CD4-positive, alpha-beta T cell treated with Interleukin-12 subunit alpha and Interleukin-12 subunit beta, for 1 hour (primary cell): Measurements from ENCODE around the gene PRKCSH.
"Not testable (repeated sequence)": the region's sequence is repeated elsewhere in the genome, so short reads cannot be mapped to it uniquely, and the experiment has no call there.

Source experiments
- DNase-seq: peaks from one replicate; pipeline ENCODE4 v3.0.0-alpha.2; 2020

PRKCSH gene

DNA sequence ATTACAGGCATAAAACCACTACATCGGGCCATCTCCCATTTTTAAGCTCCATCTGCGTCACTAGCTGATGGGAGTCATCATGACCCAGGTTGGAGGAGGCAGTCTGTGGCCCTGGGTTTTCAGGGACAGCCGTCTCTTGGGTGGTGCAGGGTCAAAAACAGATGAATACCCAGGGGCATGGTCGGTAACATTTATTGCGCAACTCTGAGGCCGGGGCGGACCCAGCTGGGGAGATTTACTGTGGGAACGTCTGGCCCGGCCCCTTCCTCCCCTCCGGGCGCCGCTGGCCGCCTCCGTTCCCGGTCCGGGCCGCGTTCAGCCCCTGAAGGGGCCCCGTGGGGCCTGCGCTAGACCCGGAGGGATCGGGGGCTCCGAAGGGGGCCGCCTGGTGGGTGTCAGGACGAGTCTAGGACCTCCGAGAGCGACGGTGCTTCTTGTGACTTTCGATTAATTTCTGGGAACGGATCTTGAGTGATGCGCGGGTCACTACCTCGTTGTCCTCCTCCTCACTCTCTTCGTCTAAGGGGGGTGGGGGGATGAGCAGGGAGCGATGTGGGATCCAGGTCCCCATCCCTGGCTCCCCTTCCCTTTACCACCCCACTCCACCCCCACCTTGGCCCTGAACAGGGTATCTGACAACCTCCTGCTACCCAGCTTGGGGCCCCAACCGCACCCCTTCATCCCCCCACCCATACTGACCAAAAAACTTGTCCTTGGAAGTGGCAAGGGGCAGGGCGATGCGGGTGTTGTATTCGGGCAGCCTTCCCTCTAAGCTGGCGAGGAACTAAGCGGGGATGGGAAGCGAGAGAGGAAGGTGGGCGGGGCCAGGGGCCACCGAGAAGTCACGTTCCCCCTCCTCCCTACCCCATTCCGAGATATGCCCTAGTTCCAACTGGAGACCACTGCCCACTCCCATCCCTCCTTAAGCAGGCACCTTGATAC, 14.7 kb upstream of the PRKCSH start:
- no peak for DNase-seq

DNA sequence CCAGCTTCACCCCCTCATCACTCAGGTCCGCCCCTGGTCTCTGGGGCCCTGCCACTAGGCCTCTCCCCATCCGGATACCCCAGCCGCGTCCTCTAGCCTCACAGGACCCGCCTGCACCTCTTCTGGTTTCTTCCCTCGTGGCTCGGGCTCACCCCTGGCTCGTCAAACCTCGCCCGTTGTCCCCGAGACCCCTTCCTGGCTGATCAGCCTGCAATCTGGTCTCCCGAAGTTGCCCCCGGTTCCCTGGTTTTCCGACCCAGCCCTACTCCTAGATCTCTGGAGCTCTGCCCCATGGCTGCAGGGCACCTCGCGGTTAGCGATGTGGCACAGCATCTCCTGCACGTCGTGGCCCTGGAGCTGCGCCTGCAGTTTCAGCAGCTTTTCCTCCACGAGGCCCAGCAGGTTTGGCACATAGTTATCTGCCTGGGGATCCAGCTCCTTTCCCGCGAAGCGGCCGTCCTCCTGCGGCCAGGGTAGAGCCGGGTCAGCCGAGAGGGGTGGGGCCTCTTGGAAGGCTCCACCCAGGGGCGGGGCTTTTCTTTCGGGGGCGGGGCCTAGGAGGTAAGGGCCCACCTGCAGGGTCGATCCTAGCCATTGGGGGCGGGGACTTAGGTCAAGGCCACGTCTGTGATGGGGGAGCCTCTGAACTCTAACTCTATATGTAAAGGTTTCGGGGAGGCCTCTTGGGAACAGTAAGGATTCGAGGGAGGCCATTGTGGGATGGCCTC, 13.9 kb upstream of the PRKCSH start:
- peak; percentile 51 for DNase-seq

DNA sequence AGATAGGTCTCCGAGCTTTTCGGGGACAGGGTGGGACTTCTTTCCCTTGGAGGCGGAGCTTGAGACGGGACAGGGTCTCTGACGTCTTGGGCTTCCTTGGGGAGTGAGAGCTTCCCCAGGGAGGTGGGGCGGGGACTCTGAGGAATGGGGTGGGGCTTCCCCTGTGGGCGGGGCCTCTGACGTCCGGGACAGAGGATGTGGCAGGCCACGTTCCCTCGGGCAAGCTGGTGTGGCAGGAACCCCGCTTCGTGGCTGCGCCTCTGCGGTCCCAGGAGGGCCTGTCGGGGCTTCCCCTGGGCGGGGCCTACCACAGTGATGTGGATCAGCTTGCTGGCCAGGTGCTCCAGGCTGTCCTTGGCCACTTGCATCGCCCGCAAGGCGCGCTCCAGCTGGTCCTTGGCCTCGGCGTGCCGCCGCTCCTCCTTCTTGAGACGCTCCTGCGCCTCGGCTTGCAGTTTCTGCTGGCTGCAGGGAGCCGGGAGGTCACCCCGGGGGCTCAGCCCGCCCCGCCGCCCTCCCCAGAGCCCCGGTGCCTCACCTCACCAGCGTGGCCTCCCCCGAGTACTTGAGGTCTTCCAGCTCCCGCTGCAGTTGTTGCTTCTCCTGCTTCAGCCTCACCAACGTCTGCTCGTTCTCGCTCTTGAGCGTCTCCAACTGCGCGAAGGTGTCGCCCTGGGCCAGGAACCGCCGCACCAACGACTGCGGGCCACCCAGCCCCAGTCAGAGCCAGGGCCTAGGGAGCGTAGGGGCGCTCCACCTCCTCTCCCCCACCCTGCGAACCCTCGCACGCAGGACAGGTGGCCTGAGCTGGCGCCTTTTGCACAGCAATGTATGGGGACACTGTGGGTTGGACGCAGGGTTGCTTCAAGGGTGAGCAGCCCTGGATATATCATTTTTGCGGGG, 13.0 kb upstream of the PRKCSH start:
- DNase-seq, result peak; percentile 81

DNA sequence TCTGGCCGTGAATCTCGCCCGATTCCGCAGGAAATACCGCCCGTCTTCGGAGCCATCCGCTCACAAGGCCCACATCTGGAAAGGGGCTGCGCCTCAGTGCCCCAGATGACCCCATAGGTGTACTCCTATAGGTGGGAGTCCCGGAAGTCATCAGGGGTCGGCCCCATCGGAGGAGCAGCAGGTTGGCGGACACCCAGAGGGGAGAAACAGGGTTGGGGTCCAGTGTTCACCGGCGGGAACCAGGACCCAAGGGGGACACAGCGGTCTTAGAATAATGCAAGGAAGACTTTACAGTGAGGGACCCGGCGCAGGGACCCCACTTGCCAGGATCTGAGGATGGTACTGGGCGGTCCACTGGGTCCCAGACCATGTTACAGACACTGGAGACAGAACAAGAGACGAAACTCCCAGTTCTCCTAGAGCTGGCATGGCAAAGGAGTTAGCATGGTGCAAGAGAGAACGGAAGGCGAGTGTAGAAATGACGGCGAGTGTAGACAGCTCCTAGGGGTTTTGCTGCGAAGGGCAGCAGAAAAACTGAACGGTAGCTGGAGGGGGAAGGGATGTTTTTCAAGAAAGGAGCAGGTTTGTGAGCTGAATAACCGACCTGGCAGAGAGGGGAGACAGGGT, 12.2 kb upstream of the PRKCSH start:
- DNase-seq, result no peak

DNA sequence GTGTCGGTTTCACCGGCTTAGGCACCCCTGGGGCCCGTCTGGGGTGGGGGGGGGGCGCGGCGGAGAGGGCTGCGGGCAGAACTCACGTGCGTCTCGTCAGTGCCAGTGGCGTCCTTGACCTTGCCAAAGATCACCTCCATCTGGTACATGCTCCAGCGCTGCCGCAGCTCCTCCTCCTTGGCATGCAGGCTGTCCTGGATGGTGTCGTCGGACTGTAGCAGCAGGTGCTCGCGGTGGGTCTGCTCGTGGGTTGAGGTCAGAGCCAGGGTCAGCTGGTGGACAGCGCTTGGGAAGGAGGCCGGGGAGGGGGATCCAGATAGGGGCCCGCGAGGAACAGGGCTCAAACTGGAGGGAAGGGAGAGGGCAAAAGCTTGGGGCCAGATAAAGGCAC, 11.6 kb upstream of the PRKCSH start:
- DNase-seq, result no peak

DNA sequence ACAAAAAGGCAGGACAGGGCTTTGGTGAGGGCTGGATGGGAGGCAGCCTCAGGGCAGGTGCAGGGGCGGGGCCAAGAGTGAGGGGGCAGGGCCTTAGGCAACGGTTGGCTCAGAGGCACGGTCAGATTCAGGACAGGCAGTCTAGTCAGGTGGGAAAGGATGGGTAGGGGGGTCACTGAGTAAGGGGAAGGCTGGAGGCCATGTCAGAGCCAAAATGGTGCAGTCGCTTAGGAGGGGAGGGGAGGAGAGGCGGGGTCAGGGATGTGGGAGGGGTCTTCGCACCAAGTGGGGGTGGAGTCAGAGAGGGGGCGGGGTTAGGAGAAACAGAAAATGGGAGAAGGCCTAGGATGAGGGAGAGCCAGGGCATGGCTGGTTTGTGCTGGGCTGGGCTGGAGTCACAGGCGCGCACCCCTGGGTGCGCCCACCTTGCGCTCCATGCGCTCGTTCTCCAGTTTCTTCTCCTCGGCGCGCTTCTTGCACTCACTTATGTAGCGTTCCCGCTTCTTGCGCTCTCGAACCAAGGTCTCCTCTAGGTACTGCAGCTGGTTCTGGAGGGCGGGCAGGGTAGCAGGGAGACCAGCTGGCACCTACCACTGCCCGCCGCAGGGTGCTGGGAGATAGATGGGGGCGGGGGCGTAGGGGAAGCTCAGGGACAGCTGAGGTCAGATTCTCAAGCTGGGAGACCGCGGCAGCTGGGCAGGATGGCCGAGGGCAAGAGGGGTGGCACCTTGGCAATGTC, 9.5 kb upstream of the PRKCSH start:
- DNase-seq, result no peak

DNA sequence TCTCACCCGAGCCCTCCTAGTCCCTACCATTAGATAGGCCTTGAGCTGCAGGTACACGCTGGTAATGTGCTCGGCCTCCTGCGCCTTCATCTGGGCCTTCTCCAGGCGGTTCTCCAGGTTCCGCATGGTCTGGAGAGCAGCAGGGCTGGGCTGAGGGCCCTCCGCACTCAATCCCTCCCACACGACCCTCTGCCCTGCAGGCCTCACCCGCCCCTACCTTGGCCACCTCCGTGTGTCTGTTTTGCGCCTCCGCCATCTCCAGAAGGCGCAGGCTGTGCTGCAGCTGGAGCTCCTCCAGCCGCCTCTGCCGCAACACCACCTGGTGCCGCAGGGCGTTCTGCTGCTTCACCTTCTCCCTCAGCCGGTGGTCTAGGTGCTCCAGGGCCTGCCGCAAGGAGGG, 8.8 kb upstream of the PRKCSH start:
- DNase-seq, result no peak

DNA sequence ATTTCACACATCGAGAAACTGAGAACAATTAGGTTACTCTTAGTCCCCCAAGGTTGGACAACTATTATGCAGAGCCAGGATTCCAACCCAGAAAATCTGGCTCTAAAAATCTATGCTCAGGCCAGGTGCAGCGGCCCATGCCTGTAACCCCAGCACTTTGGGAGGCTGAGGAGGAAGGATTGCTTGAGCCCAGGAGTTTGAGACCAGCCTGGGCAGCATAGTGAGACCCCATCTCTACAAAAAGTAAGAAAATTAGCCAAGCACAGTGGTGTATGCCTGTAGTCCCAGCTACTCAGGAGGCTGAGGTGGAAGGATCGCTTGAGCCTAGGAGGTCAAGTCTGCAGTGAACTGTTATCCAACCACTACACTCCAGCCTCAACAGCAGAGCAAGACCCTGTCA, 1.9 kb upstream of the PRKCSH start:
- not testable (repeated sequence) for DNase-seq

DNA sequence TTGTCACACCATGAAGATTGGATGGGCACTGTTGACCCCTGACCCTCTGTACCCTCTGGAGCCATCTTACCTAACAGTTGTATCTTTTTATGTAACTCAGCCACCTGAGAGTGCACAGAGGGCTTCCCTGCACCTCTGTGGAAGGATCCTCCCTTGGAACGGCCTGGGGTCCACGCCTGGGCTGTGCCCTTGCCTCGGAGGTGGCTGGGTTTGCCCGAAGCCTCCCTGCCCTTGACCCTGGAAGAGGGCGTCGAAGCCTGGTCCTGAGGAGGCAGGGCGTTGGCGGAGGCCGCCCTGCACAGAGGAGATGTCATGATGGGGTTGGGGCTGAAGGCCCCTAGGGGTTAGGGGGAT, 755 bp upstream of the PRKCSH start:
- DNase-seq, result no peak

DNA sequence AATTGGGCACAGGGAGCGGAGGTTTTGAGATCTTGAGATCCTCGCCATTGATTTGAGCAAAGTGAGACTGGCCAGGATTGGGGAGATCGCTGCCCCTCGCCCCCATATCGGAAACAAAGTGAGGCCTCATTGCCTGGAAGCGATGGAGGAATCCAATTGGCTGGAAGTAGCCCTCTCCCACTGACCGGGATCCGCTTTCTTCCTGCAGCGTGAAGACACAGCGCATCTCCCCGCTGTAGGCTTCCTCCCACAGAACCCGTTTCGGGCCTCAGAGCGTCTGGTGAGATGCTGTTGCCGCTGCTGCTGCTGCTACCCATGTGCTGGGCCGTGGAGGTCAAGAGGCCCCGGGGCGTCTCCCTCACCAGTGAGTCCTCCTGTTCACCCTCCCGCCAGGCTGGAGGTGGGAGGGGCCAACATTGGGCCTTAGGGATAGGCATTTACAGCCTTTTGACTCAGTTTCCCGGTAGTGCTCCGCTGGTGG, 438 bp downstream of the PRKCSH start:
- DNase-seq, result no peak

DNA sequence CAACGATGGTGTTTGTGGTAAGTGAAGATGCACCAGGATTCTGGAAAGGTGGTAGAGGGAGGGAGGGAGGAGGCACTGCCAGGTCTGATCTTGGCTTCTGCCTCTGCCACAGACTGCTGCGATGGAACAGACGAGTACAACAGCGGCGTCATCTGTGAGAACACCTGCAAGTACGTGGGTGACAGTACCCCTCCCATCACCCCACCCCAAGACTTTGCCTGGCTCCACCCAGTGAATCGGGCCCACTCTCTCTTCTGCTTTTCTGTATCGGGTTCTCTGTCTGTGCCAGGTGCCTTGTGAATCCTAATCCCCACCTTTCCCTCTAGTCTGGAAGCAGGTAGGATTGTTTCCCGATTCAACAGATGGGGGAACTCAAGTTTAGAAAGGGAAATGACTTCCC, 2.5 kb downstream of the PRKCSH start:
- DNase-seq, result no peak

DNA sequence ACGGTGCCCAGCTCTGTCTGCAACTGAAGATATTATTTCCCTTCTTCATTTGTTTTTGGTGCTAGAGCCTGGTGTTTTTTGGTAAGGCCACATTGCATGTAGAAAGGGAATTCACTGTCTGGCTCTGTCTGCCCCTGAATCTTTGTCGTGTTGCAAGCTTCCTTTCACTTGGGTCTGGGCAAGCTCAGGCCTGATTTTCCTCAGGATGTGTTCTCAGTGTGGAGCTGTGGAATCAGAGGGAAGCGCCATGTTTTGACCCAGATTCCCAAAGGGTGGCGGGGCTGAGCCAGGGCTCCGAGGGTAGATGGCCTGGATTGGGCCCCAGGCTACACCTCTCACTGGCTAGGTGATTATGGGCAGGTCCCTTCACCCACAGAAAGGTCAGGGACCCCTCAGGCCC, 8.6 kb downstream of the PRKCSH start:
- DNase-seq, result no peak

DNA sequence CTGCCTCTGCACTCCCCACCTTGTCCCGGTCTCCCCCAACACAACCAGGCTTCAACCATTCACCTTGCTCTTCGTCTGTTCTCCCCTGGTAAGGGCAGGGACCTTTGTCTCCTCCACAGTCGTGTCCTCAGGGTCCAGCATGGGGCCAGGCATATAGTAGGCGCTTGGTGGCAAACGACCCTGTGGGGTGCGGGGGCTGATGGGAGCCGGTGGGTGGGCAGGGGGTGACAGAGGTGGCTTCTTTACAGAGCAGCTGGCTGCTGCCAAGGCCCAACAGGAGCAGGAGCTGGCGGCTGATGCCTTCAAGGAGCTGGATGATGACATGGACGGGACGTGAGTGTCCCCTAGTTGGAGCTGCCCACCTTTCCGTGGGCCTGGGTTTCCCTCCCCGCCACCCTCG, 9.7 kb downstream of the PRKCSH start:
- no peak for DNase-seq

DNA sequence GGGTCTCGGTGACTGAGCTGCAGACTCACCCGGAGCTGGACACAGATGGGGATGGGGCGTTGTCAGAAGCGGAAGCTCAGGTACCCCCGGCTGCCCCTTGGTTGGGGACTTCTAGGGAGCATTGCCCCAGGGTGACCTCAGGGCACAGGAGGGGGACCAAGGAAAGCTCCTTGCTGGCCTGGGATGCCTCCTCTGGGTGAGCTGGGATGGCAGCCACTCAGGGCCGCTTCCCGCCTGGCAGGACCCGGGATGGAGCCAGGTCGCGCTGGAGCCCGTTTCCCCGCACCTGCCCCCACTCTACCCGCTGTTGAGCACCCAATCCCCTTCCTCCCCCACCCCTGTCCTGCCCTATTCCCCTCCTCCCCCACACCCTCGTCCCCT, 10.8 kb downstream of the PRKCSH start:
- no peak for DNase-seq

DNA sequence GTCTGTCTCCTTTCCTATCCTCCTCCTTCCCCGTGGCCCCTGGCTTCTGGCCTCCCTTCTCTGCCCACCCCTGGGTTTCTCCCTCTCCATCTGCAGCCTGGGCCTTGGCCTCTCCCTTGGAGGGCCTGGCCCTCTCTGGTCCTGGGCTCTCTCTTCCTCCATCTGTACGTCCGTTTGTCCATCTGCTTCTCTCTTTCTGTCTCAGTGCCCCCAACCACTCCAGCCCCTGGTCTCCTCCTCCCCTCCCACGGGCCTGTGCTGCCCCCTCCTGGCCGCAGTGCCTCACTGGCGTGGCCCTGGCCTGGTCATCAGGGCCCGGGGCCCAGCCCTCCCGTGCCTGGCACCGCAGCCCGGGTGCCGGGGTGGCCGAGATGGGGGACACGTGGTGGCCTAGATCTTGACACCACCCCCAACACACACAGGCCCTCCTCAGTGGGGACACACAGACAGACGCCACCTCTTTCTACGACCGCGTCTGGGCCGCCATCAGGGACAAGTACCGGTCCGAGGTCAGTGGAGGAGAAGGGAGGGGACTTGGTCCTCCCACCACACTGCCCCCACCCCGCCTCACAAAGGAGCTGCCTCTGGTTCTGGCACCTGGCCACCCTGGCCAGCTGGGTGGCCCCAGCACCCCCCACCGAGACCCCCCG, 11.3 kb downstream of the PRKCSH start:
- DNase-seq, result peak; percentile 40

DNA sequence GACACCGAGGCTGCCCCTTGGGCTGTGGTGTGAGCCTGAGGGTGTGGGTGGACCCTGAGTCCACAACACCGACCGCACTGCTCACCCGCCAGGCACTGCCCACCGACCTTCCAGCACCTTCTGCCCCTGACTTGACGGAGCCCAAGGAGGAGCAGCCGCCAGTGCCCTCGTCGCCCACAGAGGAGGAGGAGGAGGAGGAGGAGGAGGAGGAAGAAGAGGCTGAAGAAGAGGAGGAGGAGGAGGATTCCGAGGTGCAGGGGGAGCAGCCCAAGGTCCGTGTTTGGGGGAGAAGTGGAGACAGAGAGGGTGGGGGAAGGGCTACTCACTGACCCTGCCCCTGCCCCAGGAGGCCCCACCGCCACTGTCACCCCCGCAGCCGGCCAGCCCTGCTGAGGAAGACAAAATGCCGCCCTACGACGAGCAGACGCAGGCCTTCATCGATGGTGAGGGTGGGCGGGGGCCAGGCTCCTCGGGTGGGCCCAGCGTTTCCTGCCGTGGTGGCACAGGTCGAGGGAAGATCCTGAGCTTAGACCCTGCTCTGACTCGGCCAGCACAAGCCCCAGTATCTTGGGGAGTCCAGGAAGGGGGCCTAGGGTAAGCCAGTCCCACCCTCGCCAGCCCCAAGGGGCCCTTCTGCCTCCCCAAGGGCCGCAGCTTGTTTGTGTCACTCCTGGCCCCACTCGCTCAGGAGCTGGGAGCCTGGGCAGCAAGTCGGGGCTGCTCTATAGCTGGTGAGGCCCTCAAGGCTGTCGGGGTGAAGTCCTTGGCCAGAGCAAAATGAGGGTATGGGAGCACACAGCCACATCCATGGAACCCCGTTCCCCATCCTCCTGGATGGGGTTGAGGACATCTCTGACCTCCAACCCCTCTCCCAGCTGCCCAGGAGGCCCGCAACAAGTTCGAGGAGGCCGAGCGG, 12.2 kb downstream of the PRKCSH start:
- no peak for DNase-seq

DNA sequence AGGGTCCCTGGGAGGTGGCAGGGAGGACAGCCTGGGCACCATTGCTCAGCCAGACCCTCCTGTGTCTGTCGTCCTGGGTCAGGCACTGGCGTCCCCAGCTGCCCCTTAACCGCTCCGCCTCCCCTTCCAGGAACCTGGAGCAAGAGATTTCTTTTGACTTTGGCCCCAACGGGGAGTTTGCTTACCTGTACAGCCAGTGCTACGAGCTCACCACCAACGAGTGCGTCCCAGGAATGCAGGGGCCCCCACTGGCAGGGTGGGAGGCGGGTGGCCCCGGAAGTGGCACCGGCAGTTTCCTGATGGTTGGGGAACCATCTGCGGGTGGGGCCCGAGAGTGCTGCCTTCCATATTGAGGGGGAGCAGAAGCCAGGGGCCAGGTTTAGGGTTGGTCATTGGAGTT, 13.0 kb downstream of the PRKCSH start:
- no peak for DNase-seq

DNA sequence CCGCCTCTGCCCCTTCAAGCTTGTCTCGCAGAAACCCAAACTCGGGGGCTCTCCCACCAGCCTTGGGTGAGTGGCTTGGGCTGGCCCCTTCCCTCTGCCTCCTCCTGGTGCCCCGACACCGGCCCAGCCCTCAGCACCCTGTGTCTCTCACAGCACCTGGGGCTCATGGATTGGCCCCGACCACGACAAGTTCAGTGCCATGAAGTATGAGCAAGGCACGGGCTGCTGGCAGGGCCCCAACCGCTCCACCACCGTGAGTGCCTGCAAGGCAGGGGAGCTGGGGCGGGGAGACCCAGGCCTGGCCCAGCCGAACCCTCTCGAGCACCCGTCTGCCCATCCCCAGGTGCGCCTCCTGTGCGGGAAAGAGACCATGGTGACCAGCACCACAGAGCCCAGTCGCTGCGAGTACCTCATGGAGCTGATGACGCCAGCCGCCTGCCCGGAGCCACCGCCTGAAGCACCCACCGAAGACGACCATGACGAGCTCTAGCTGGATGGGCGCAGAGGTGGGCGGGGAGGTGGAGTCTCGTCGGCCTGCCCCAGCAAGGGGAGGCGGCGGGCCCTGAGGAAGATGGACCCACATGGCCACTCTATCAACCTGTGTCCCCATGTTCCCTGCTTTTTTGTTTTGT, 13.6 kb downstream of the PRKCSH start:
- DNase-seq, result no peak

DNA sequence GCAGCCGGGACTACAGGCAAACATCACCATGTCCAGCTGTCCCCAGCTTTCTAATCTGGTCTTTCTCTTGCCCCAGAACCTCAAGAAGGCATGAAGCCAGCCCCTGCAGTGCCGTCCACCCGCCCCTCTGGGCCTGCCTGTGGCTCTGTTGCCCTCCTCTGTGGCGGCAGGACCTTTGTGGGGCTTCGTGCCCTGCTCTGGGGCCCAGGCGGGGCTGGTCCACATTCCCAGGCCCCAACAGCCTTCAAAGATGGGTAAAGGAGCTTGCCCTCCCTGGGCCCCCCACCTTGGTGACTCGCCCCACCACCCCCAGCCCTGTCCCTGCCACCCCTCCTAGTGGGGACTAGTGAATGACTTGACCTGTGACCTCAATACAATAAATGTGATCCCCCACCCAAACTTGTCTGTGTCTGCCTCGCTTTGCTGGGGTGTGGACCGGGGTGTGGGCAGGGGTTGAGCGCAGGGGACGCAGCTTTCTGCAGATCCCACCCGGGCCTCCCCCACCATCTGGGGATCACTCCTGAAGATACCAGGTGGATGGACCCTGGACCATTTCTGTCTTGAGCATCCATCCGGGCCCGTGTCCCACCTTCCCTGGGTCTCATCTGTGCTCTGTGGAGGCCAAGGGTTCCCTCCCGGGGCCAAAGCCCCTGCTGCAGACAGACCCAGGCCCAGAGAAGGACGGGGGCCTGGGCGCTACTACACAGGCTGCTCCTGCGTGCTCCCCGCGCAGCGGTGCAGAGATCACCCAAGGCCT, 15.3 kb downstream of the PRKCSH start:
- no peak for DNase-seq
